ES-I3 (cell line): Measurements from ENCODE around the gene CBLB.

Experiments used
- H3K36me3 ChIP-seq: 2 replicates; pipeline ENCODE4 v1.6.1; 2013; ENCODE audit warnings: mild to moderate bottlenecking, low read length, control low read depth, moderate library complexity; ENCODE audit not compliant: insufficient read depth
- H3K4me1 ChIP-seq: 2 replicates; pipeline ENCODE4 v1.6.1; 2013; ENCODE audit warnings: mild to moderate bottlenecking, control low read depth, low read length; ENCODE audit not compliant: insufficient read depth
- H3K9ac ChIP-seq: 2 replicates; pipeline ENCODE4 v1.6.1; 2013; ENCODE audit warnings: low read depth, mild to moderate bottlenecking, low read length, moderate library complexity
- H3K9me3 ChIP-seq: 2 replicates; pipeline ENCODE4 v1.6.1; 2013; ENCODE audit warnings: mild to moderate bottlenecking, low read length, moderate library complexity; ENCODE audit not compliant: control insufficient read depth, insufficient read depth

CBLB gene

DNA sequence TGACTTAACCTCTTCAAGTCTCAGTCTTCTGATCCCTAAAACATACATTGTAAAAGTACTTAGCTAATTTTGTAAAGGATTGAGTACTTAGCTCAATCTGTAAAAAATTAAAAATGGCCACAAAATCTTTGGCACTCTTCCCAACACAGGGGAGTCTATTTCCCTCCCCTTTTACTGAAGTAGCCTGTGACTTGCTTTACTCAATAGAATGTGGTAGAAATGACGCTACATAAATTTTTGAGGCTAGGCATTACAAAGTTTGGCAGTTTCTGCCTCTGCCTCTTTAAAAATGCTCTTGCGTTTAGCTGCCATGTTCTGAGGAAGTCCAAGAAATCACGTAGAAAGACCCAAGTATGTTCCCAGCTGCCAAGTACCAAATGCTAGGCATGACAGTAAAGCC lies 80.2 kb downstream of the CBLB start:
- H3K9ac ChIP-seq: no peak overlapping the region
- H3K36me3 ChIP-seq: no peaks in the 10 kb centered on the region
- H3K4me1 ChIP-seq: 0 out of 2 replicates have a peak, but pooled peaks cover 5% of the 10 kb centered on the region
- no peaks in the 10 kb centered on the region for H3K9me3 ChIP-seq

GRCh38 chr3:105787453-105787852 lies 81.4 kb downstream of the CBLB start:
- Histone ChIP-seq H3K4me1 (no peaks in the 10 kb centered on the region), H3K9me3 (no peaks in the 10 kb centered on the region), H3K36me3 (no peaks in the 10 kb centered on the region), H3K9ac (no peak overlapping the region)

DNA sequence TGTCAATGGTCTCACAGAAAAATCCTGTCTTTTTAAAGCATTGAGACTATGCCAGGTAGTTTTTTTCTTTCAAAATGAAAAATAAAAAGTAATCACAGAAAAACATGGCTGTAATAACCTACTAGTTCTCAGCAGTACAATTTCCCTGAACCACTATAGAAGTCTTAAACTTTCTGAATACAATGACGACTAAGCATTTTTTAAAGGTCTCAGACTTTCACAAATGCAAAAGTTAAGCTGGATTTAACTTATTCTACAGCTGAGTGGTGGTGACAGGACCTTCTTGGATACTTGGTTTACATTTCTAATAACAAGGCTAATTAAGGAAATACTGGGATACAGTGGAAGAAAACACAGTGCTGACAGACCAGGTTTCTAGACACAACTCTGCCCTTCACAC lies 81.8 kb downstream of the CBLB start:
- H3K9me3 ChIP-seq: no peaks in the 10 kb centered on the region
- H3K4me1 ChIP-seq: no peaks in the 10 kb centered on the region; the same call in 1 of the 2 replicates
- no peaks in the 10 kb centered on the region for H3K36me3 ChIP-seq
- no peak overlapping the region for H3K9ac ChIP-seq

DNA sequence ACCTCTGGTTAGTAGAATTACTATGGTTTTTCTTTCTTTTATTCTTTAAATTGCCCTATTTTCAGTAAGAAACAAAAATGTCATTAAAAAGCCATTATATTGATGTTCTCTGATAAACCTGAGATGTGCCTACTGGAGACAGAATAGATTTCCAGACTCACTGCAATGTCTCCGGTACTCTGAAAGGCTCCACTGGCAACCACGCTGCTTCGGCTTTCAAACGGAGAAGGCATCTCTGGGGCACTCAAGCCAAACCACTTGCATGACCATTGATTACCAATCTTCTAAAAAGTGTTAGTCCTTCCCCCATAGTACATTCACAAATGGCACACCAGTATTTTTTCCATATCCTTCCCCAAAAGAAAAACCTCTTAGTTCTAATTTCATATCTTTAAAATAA lies 82.6 kb downstream of the CBLB start:
- H3K9me3 ChIP-seq: no peaks in the 10 kb centered on the region
- no peak overlapping the region for H3K9ac ChIP-seq
- H3K4me1 ChIP-seq: no peaks in the 10 kb centered on the region; the same call in 1 of the 2 replicates
- H3K36me3 ChIP-seq: no peaks in the 10 kb centered on the region

DNA sequence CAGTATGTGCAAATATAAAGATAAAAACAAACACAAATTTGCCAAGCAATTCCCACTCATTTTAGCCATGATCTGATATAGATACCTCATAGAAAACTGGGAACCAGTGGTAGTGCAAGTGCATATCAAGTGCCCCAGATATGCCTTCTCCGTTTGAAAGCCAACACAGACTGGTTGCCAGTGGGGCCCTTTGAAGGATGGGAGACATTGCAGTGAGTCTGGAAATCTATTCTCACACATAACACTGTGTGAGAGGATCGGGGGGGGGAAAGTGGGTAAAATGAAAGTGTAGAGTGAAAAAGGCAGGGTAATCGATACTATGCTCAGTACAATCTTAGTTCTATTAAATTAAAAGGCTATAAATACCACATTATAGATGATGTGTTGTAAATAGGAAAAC lies 83.0 kb downstream of the CBLB start:
- no peaks in the 10 kb centered on the region; the same call in 1 of the 2 replicates for H3K4me1 ChIP-seq
- no peaks in the 10 kb centered on the region for H3K36me3 ChIP-seq
- H3K9me3 ChIP-seq: no peaks in the 10 kb centered on the region
- no peak overlapping the region for H3K9ac ChIP-seq

DNA sequence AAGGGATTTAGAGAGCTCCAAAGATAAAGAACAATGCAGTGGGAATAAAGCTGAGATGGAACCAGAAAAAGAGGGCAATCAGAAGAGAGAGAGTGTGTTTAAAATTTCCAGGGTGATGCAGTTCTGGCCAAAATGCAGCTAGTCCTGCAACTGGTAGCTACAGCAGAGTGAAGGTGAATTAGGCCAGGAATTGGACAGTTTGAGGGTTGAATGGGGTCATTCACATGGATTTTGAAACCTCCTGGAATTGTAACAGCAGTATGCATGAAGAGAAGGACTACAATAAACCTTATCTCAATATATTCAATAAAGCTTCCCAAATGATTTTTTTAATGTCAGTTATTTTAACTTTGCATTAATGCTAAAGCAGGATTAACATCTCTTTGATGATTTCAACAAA lies 85.2 kb downstream of the CBLB start:
- H3K9me3 ChIP-seq: no peaks in the 10 kb centered on the region
- no peaks in the 10 kb centered on the region; the same call in 1 of the 2 replicates for H3K4me1 ChIP-seq
- no peaks in the 10 kb centered on the region for H3K36me3 ChIP-seq
- no peak overlapping the region for H3K9ac ChIP-seq

DNA sequence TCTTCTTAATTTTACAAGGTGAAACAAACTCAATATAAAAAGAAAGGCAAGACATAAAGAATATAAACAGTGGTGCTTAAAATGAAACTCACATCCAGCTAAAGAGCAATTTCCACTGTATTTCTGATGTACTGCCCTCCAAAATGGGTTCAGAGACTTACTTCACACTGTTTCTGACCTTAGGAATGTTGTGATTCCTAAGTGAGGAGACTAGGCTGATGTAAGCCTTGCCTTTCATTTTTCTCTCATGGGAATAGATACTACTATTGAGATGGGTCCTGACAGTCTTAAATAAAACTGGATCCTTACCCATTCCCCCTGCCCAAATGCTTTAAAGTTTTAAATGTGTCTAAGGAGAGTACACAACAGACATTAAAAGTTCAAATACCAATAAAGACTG lies 86.9 kb downstream of the CBLB start:
- no peaks in the 10 kb centered on the region; the same call in 1 of the 2 replicates for H3K4me1 ChIP-seq
- H3K9me3 ChIP-seq: no peaks in the 10 kb centered on the region
- no peaks in the 10 kb centered on the region for H3K36me3 ChIP-seq
- no peak overlapping the region for H3K9ac ChIP-seq

DNA sequence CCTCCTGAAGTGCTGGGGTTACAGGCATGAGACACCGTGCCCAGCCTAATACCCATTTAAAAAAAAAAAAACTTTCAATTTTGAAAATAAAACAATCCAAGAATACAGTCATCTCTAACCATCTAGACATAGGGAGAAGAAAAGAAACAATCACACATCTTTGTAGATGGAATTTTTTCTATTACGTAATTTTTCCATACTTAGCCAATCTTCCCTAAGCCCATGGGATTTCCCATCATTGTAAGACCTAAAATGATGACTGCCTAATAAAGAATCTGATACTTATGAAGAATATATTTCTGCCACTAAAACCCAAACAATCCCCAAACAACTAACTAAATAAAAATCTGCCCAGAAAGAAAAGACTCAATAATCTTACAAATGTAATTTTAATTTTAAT lies 88.7 kb downstream of the CBLB start:
- Histone ChIP-seq H3K4me1 (no peaks in the 10 kb centered on the region; the same call in 1 of the 2 replicates), H3K36me3 (no peaks in the 10 kb centered on the region), H3K9me3 (no peaks in the 10 kb centered on the region), H3K9ac (no peak overlapping the region)

DNA sequence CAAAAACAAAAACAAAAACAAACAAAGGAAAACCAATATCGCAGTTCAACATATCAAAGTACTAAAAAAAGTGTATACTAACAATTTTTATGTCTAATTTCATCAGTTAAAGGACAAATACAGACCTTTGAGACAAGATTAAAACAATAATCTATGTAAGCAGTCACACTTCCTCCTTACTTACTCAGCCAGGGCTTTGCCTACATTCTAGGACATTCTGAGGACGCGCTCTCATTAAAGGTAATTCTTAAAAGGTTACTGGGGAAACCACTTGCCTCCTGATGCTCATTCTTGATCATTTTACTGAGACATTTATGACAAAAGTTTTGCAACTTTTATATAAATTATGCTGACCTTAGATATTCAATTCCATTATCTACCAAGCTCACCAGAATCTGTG lies 93.4 kb downstream of the CBLB start:
- no peaks in the 10 kb centered on the region for H3K9me3 ChIP-seq
- H3K9ac ChIP-seq: no peak overlapping the region
- no peaks in the 10 kb centered on the region for H3K4me1 ChIP-seq
- H3K36me3 ChIP-seq: no peaks in the 10 kb centered on the region

- Histone ChIP-seq H3K9ac (no peak overlapping the region), H3K9me3 (no peaks in the 10 kb centered on the region), H3K4me1 (no peaks in the 10 kb centered on the region), H3K36me3 (no peaks in the 10 kb centered on the region)
Observed at GRCh38 chr3:105774444-105775180, 94.2 kb downstream of the CBLB start.

- H3K9ac ChIP-seq: no peak overlapping the region
- no peaks in the 10 kb centered on the region for H3K36me3 ChIP-seq
- no peaks in the 10 kb centered on the region for H3K9me3 ChIP-seq
- H3K4me1 ChIP-seq: no peaks in the 10 kb centered on the region
Observed at GRCh38 chr3:105773291-105773690, 95.5 kb downstream of the CBLB start.

DNA sequence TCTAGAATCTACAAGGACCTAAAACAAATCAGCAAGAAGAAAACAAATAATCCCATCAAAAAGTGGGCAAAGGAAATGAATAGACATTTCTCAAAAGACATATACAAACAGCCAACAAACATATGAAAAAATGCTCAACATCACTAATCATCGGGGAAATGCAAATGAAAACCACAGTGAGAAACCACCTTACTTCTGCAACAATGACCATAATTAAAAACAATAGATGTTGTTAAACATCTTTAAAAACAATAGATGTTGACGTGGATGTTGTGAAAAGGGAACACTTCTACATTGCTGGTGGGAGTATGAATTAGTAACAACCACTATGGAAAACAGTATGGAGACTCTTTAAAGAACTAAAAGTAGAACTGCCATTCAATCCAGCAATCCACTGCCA lies 96.2 kb downstream of the CBLB start:
- no peaks in the 10 kb centered on the region for H3K36me3 ChIP-seq
- H3K9ac ChIP-seq: no peak overlapping the region
- H3K4me1 ChIP-seq: no peaks in the 10 kb centered on the region
- no peaks in the 10 kb centered on the region for H3K9me3 ChIP-seq

DNA sequence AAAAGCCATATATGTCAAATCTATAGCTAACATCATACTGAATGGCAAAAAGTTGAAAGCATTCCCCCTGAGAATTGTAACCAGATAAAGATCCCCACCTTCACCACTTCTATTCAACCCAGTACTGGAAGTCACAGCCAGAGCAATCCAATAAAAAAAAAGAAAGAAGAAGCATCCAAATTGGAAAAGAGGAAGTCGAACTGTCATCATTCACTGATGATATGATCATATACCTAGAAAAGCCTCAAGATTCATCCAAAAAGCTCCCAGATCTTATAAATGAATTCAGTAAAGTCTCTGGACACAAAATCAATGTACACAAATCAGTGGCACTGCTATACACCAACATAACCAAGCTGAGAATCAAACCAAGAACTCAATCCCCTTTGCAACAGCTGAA lies 97.4 kb downstream of the CBLB start:
- H3K36me3 ChIP-seq: no peaks in the 10 kb centered on the region
- no peaks in the 10 kb centered on the region for H3K4me1 ChIP-seq
- H3K9me3 ChIP-seq: no peaks in the 10 kb centered on the region
- no peak overlapping the region for H3K9ac ChIP-seq

DNA sequence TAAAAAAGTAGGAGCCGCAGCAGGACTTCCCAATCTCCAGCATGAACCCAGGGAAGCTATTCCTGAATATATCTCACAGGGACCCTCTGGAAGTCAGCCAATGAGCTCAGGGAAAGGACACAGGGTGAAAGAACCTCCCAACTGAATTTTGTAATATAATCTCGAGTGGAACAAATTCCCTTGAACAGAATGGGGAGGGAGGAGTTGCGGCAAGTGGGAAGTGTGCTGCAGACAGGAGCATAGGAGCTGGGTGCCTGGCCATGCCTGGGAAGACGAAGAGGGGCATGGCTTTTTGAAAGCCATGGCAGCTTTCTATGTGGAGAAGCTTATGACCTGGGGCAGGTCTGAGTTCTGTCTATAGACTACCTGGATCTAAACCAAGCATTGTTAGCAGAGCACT lies 98.4 kb downstream of the CBLB start:
- H3K9me3 ChIP-seq: no peaks in the 10 kb centered on the region
- H3K36me3 ChIP-seq: no peaks in the 10 kb centered on the region
- no peak overlapping the region for H3K9ac ChIP-seq
- no peaks in the 10 kb centered on the region for H3K4me1 ChIP-seq

GRCh38 chr3:105767776-105768175 lies 101.0 kb downstream of the CBLB start:
- Histone ChIP-seq H3K36me3 (no peaks in the 10 kb centered on the region; the same call in 1 of the 2 replicates), H3K9me3 (peaks cover 11% of the 10 kb centered on the region), H3K4me1 (no peaks in the 10 kb centered on the region), H3K9ac (no peak overlapping the region)
